ENCODE results near the gene ZNF224. TPM values are rescaled to one million over a fixed set of nuclear protein-coding genes. Genes with fewer than 3 reads are reported as not detected.

The ZNF224 gene
- total RNA-seq, 1 experiment from 2014 or later = 14.8 TPM

- DNase-seq (ENCODE audit: low spot score) = peak; percentile 24
- peaks cover 11% of the 10 kb centered on the region for H3K36me3 Mint-ChIP-seq
- ChIA-PET CTCF (no interaction called here), POLR2A (no interaction called here)
- peaks cover 4% of the 10 kb centered on the region; the same call in 1 of the 2 replicates for H3K4me1 Mint-ChIP-seq
- H3K27me3 Mint-ChIP-seq (ENCODE audit: low read depth) = peaks cover 20% of the 10 kb centered on the region
- H3K9me3 Mint-ChIP-seq = peaks cover 40% of the 10 kb centered on the region
- TF ChIP-seq RELA (CRISPR knock-in tag; IDR thresholded peaks at IDR 0.05; ENCODE audit: borderline replicate concordance) (no peak), ZNF425 (CRISPR knock-in tag; conservative IDR thresholded peaks at IDR 0.05) (no peak), ESRRA (CRISPR knock-in tag; IDR thresholded peaks at IDR 0.05; ENCODE audit: borderline replicate concordance) (no peak)
- TF ChIP-seq, protein P1, sequence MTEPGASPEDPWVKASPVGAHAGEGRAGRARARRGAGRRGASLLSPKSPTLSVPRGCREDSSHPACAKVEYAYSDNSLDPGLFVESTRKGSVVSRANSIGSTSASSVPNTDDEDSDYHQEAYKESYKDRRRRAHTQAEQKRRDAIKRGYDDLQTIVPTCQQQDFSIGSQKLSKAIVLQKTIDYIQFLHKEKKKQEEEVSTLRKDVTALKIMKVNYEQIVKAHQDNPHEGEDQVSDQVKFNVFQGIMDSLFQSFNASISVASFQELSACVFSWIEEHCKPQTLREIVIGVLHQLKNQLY (CRISPR knock-in tag; IDR thresholded peaks at IDR 0.05) = no peak
- peak overlapping the region; percentile 95 for H3K4me3 Mint-ChIP-seq
- 0 out of 2 replicates have a peak overlapping the region, but pooled peaks have one; percentile 63 for H3K27ac Mint-ChIP-seq
- ATAC-seq = no peak; the same call in 1 of the 2 replicates
Observed at GRCh38 chr19:44050740-44051649, 43.2 kb upstream of the ZNF224 start.

DNA sequence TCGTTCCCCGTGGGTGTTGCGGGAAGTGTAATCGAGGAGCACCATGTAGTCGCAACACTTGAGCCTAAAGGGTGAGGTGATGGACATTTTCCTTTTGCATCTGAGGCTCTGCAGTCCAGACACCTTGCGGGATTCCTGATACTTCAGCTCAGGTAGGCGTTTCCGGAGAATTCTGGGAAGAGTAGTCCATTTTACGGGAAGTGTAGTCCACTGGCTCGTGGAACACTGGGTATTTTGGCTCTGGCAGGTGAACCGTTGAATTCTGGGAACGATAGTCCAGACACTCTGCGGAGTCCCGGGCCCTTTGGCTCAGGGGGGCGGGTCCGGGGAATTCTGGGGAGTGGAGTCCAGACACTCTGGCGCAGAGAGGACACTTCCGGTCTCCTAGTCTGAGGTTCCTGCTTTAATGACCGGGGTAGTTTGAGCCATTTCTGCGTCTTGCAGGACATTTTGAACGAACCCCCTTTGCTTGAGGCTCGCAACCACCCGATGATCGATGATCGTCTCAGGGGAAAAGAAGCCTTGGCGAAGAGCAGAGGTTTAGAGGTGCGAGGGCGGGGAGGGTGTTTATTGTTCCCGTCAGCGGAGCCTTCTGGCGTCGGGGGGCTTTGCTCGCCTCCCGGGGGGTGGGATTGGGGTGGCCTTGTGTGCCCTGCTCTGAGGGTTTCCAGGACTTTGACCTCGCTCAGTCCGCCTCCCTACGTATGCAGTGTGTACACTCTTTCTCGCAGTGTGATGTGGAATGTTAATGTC is 42.3 kb upstream of the ZNF224 start, which contains the start of gene ZNF223:
TSS of gene ZNF223 (plus strand) at position 387 of the 753 bp plus-strand sequence. CDS start 3,141 bp downstream, outside the sequence.
- POLR2A ChIA-PET = no interaction called here
- H3K27ac Mint-ChIP-seq = peak within 1 kb of the TSS; percentile 63; the same call in 1 of the 2 replicates
- peak; percentile 100 for ATAC-seq
- TF ChIP-seq SP1 (CRISPR knock-in tag; conservative IDR thresholded peaks at IDR 0.05) (peak; percentile 61), GABPB1 (CRISPR knock-in tag; IDR thresholded peaks at IDR 0.05) (peak; percentile 55; the same call in 1 of the 2 replicates), ARID4B (CRISPR knock-in tag; IDR thresholded peaks at IDR 0.05; ENCODE audit: borderline replicate concordance) (no peak), SMAD4 (CRISPR knock-in tag; IDR thresholded peaks at IDR 0.05) (no peak), CDX4 (CRISPR knock-in tag; IDR thresholded peaks at IDR 0.05; ENCODE audit: borderline replicate concordance) (no peak), ZNF532 (CRISPR knock-in tag; IDR thresholded peaks at IDR 0.05; ENCODE audit: borderline replicate concordance) (no peak), ZNF121 (CRISPR knock-in tag; IDR thresholded peaks at IDR 0.05) (no peak), CREM (CRISPR knock-in tag; IDR thresholded peaks at IDR 0.05) (peak; percentile 42; the same call in 1 of the 2 replicates), ZNF416 (CRISPR knock-in tag; IDR thresholded peaks at IDR 0.05) (no peak), TEAD1 (CRISPR knock-in tag; IDR thresholded peaks at IDR 0.05) (no peak), JAZF1 (CRISPR knock-in tag; IDR thresholded peaks at IDR 0.05) (no peak), ZNF425 (CRISPR knock-in tag; conservative IDR thresholded peaks at IDR 0.05) (no peak), ZNF138 (CRISPR knock-in tag; conservative IDR thresholded peaks at IDR 0.05) (no peak)

More for the DNA sequence above, 42.3 kb upstream of the ZNF224 start, which contains the start of gene ZNF223:
- H3K9me3 Mint-ChIP-seq = peaks cover 37% of the 10 kb centered on the region
- DNase-seq (ENCODE audit: low spot score) = peak; percentile 95
- peak within 1 kb of the TSS; percentile 95 for H3K4me3 Mint-ChIP-seq
- H3K27me3 Mint-ChIP-seq (ENCODE audit: low read depth) = peaks cover 20% of the 10 kb centered on the region
- peaks cover 14% of the 10 kb centered on the region for H3K36me3 Mint-ChIP-seq
- CTCF ChIA-PET = no interaction called here
- H3K4me1 Mint-ChIP-seq = peaks cover 4% of the 10 kb centered on the region; the same call in 1 of the 2 replicates
